ENCODE data around the gene LRRC46.

DNA sequence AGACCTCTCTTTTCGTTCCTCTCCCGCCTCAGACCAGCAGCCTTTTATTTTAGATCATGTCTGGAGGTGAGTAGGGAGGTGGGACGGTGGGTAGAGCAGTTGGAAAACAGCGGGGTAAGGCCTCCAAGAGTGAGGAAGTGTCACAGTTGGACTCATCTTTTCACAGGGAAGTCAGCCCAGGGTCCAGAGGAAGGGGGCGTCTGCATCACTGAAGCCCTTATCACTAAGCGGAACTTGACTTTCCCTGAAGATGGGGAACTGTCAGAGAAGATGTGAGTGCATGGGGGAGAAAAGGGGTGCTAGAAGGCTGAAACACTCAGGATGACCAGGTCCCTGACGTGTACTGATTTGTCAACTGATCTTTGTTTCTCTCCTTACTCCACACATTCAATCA, 461 bp downstream of the LRRC46 start:
- no peak for TF ChIP-seq ARNT (IDR thresholded peaks at IDR 0.05)
- TF ChIP-seq FOXK2 (IDR thresholded peaks at IDR 0.05): no peak
- TF ChIP-seq, protein P1, sequence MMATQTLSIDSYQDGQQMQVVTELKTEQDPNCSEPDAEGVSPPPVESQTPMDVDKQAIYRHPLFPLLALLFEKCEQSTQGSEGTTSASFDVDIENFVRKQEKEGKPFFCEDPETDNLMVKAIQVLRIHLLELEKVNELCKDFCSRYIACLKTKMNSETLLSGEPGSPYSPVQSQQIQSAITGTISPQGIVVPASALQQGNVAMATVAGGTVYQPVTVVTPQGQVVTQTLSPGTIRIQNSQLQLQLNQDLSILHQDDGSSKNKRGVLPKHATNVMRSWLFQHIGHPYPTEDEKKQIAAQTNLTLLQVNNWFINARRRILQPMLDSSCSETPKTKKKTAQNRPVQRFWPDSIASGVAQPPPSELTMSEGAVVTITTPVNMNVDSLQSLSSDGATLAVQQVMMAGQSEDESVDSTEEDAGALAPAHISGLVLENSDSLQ (IDR thresholded peaks at IDR 0.05): no peak

Data from HEK293T (cell line).